Stimulated activated CD4-positive, alpha-beta T cell treated with anti-CD3 and anti-CD28 coated beads, Interleukin-1b, Interleukin-23, amount 100 ng/mL, for 1 hour (primary cell): ENCODE measurements around the gene FGF5.
"Not testable (repeated sequence)": the region's sequence is repeated elsewhere in the genome, so short reads cannot be mapped to it uniquely, and the experiment has no call there.

ENCODE experiments used
- DNase-seq, 2 donors: peaks; one replicate each; pipeline ENCODE4 v3.0.0-alpha.2; 2020; ENCODE audit warnings: low read depth in 2 of 2

The FGF5 gene

GRCh38 chr4:80253510-80253909, 13.0 kb upstream of the FGF5 start:
- no peak for DNase-seq

DNA sequence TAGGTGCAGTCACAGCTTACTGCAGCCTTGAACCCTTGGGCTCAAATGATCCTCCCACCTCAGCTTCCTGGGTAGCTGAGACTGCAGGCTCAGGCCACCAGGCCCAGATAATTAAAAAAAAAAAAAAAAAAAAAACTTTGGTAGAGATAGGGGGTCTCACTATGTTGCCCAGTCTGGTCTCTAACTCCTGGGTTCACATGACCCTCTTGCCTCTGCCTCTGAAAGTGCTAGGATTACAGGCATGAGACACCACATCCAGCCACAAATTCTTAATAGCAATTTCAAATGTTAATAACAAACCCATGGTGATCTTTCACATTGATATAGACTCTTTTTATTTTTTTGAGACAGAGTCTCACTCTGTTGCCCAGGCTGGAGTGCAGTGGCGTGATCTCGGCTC, 12.3 kb upstream of the FGF5 start:
- DNase-seq: no peak

DNA sequence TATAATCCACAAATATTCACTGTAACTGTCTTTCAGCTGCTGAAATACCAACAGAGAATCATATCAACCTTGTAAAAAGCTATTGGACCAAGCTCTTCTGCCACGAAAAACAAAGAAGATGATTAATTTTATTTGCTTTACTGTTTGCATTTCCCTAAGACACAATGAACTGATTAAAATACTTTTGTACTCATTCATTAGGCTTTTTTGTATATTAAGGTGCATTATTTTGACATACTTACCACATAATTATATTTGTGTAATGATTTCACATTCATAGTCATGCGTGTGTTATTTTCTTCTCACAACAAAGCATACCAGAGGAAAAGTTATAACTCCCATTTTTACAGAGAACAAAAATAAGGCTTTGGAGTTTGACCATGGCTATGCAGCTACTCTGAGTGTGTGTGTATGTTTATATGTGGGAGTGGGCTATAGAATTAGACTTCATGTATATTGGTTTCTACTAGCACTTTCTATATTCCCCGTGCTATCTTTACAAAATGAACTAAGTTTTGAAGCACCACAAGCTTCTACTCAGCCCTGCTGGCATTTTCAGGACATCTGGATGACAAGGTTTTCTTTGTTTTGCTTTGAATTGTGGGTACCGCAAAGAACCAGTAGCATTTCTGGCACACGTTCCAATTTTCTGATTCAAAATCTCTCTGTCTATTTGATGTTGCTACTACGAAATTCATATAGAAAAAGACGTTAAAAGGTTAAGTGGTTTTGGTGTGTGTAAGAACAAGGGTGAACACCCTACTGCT, 11.0 kb upstream of the FGF5 start:
- no peak for DNase-seq

GRCh38 chr4:80257851-80258250, 8.6 kb upstream of the FGF5 start:
- DNase-seq: no peak

DNA sequence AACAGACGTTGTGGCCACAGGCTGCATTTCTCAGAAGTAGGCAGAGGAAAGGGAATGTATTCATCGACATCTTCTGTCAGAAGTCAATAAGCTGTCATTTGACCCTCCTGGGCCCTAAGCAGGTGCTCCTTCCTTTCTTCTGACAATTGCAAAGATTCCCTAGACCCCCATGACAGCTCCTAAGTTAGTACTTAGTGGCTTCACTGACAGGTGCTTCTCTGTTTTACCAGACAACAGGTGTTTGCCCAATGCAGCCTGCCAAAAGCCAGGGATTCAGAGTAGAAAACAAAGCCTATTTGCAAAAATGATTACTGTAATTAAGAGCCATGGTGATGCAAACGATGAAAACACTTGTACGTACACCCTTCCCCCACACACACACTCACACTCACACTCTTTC, 7.5 kb upstream of the FGF5 start:
- DNase-seq: no peak

DNA sequence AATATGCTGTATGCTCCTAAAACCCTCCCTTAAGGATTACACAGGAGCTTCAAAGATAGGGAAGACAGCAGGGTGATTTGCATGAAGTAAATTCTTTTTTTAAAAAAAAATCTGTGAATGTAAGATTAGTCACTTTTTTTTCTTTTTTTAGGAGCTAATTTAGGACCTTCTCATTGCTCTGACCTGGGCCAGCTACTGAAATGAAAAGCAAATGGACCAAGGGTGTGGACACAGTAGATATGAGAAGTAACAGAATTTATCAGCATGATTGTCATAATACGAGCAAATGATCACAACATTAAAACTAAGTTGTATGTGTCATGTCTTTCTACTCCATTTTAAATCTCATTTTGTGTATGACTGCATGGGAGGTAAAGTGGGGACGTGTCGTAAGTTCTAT, 6.6 kb upstream of the FGF5 start:
- no peak for DNase-seq

DNA sequence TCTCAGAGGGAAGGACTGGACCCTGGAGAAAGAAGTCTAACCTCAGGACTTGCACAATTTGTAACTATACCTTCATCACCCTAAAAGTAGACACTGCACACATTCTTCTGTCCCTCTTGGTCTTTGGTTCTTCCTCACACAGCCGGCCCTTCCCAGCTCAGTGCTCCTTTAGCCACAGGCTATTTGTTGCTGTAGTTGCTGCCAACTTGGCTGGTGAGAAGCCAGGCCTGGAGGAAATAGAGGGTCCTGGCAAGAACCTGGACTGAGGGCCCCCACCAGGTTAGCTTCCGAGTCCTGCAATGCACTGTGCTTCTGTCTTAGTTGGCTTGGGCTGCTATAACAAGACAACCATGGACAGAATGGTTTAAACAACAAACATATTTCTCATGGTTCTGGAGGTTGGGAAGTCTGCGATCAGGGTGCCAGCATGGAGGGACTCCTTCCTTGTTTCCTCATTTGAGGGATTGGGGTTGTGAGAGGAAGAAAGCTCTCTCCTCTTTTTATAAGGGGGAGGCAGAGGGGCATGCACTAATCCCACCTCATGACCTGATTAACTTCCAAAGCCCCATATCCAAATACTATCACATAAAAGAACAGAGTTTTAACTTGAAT, 4.4 kb upstream of the FGF5 start:
- no peak for DNase-seq

DNA sequence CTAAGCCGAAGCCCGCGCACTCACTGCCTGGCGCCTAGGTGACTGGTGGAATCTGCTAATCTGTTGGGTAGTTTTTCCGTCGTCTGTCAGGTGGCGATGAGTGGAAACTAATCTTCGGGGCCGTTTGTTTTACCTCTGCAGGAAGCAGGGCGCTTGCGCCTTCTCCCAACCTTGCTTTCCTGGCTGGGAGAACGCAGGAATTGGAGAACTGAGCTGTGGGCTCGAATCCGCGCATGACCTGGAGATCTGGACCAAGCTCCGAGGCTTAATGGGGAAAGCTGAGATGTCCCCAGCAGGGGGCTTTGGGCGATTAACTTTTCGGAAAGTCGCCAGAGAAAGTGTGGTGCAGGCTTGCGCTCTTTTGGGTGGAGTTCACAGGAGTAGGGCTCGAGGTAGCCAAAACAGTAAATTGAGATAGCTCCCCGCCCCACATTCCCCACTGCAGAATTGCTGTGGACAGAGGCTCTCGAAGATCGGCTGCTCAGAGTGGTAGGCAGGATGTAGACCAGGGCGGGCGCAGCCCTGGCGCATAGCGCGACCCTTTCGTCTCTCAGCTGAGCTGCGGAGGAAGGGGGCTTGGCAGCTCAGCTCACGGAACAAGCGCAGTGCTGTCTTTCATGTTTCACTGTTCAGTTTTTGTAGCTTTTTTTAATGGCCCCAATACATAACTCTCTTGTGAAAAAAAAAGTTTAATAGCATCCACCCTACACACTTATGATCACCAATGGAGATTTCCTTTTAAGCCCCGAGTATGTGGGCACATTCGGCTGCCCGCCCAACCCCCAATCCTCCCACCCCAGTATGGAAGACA, 2.7 kb upstream of the FGF5 start:
- no peak for DNase-seq

- DNase-seq: no peak
Measured at GRCh38 chr4:80264352-80264647, 2.2 kb upstream of the FGF5 start.

GRCh38 chr4:80264825-80265224, 1.6 kb upstream of the FGF5 start:
- no peak for DNase-seq

DNA sequence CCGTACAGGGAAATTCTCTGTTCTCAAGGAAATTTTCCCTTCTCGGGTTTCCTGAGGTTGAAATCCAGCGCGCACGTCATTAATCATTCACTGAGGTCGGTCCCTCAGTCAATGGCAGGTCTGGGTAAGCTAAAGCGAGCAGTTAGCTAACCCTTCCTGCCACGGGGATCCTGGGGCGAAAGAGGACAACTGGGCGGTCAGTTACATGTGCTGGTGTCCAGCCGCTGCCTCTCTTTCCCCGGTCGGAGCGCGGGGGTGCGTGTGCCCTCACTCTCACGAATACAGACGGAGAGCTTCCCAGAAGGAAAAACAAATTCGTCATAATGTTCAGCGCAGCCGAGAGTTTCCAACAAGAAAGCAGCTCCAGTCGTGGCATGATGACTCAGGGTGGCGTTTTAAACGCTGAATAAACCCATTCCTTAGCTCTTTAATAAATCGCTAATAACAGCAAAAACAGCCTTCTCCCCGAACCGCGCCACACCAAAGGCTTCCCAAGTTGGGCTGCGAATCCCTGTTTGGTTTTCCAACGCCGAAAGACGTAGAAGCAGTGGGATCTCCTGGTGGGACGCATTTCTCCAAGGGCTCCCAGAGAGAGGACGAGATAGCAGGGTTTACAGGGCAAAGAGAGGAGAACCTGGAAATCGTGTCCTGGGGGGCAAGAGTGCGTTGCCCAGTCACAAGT, 752 bp upstream of the FGF5 start:
- DNase-seq: no peak

DNA sequence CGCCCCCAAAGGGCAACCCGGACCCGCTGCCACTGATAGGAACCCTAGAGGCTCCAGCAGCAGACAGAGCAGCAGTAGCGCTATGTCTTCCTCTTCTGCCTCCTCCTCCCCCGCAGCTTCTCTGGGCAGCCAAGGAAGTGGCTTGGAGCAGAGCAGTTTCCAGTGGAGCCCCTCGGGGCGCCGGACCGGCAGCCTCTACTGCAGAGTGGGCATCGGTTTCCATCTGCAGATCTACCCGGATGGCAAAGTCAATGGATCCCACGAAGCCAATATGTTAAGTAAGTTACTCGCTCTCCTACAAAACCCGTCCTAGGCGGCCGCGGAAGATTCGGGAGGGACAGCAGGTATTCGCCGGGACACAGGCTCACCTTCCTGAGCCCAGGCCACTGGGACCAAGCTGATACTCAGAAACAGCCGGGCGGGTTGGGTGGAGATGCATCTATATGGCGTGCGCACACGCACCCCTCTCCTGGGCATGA, 477 bp downstream of the FGF5 start:
- DNase-seq: no peak

DNA sequence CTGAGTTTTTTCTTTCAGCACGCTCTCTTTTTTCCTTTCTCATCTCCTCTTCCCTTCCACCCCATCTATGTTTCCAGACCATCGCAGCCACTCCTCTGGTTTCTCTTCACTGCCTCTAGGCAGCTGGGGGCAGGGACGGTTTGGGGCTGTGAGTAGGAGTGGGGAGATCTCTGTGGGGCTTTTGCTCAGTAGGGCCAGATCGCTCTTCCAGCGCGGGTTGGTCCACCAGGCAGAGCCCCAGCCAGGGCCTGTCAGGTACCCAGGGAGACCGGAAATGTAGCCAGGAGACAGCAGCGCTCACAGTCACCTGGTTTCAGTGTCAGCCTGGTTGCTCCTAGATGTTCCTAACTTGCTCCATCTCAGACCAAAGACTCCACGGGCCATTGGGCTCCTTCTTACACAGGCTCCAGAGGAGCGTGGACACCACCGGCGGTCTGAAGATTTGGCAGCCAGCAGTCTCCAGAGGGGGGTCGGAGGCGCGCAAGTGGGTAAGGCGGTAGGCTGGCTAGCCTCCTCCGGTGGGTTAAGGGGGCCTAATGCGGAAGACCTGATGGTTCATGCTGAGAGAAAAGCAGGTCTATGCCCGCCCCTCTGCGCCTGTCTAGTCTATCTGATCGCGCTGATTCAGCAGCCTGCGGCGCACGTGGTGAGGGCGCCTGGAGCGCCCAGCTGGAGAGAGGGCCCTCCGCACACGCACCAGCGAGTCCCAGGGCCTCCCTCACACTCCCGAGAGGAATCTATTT, 1.8 kb downstream of the FGF5 start:
- no peak for DNase-seq

DNA sequence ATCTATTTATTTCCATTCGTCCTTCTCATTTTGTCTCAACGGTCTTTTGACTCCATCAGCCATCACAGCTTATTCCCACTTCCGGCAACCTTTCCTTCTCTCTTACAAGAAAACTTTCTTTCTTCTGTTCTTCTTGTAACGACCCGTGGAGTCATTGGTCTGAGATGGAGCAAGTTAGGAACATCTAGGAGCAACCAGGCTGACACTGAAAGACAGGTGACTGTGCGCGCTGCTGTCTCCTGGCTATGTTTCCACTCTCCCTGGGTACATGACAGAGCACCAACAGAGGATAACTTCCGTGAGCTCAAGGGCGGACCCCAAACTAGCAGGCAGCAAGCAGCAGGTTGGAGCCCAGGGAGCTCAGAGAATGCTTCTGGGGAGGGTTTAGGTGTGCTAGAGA, 2.5 kb downstream of the FGF5 start:
- DNase-seq: no peak

DNA sequence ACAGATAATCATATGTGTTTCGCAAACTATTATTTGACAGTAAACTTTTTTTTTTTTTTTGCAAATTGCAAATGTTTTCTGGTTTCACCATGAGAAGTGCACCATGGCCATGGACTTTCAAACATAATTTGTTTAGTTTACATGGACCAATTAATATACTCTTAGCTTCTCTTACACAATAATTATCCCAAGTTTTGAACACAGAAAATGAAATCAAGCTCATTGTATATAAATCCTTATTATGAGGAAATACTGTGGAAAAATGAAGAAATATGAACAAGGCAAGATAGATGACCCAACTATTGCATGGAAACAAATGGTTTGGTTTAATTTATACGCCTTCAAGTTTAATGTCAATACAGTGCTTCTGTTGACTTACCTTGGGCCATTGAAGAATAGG, 3.9 kb downstream of the FGF5 start:
- DNase-seq: no peak

- DNase-seq: no peak
Measured at GRCh38 chr4:80270868-80271267, 4.4 kb downstream of the FGF5 start.

- DNase-seq: no peak
Measured at GRCh38 chr4:80271801-80272200, 5.3 kb downstream of the FGF5 start.

DNA sequence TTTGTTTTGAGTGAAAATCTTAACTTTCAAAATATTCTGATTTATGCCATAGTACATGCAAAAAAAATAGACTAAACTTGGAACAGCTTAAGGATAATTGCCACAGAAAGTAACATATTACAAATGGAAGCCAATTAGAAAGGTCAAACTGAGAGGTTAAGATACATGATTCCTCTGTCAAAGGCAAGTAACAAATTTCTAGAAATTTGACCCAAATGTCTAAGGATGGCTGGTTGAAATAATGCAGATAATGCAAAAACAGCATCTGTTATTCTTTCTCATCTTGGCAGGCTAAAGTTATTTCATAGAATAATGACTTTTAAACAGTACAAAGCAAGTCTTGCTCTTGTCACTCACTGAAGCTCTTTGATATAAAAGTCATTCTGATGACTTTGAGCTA, 10.5 kb downstream of the FGF5 start:
- DNase-seq: no peak

DNA sequence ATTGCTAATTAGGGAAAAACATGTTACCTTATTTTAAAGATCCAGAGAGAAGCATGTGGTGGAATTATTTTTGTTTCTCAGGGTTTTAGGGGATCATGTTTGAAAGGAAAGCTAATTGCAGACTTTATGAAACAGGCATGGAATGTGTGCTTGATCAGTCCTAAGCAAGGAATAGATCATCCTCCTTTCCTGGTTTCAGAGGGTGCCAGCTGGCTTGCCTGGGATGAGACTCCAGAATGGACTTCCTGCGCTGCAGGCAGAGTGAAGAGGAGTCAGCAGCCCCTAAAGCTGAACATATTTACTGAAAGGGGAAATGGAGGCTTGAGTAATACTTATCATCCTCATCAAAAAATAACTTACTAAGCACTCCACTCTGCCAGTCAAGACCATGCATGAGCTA, 13.3 kb downstream of the FGF5 start:
- DNase-seq: no peak

DNA sequence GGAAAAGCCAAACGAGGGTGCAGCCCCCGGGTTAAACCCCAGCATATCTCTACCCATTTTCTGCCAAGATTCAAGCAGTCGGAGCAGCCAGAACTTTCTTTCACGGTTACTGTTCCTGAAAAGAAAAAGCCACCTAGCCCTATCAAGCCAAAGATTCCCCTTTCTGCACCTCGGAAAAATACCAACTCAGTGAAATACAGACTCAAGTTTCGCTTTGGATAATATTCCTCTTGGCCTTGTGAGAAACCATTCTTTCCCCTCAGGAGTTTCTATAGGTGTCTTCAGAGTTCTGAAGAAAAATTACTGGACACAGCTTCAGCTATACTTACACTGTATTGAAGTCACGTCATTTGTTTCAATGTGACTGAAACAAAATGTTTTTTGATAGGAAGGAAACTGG, 20.0 kb downstream of the FGF5 start:
- DNase-seq: no peak

DNA sequence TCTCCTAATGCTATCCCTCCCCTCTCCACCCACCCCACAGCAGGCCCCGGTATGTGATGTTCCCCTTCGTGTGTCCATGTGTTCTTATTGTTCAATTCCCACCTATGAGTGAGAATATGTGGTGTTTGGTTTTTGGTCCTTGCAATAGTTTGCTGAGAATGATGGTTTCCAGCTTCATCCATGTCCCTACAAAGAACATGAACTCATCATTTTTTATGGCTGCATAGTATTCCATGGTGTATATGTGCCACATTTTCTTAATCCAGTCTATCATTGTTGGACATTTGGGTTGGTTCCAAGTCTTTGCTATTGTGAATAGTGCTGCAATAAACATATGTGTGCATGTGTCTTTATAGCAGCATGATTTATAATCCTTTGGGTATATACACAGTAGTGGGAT, 24.2 kb downstream of the FGF5 start:
- not testable (repeated sequence) for DNase-seq

DNA sequence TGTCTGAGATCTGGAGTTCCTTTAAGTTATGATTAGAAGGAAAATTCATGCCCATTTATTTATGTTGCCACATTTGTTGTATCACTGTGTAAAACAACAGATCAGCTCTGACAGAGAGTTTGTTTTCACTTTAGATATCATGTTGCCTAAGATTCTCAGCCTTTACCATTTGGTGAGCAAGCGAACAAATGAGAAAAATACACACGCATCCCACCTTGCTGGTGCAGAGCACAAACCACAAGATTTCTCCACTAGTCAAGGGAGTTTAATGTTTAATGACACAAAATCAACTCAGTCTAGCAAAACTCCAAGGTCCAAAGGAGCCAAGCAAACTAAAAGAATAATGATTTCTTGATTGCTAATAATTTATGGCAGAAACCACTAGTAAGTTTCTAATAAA, 27.7 kb downstream of the FGF5 start:
- no peak for DNase-seq
